HCT116 (cell line): ENCODE measurements around the gene DOCK1. TPM values are rescaled to one million over a fixed set of nuclear protein-coding genes. Genes with fewer than 3 reads are reported as not detected.

Experiments used
- ATAC-seq: fragments of 200-7000 bp; cut with Tn5 transposase; 2 replicates; pipeline ENCODE4 v1.9.1; 2020; ENCODE audit warnings: mild to moderate bottlenecking, moderate library complexity
- BruUV-seq: library from RNA; stranded (reverse); fragments of 400-500 nt; replicated peaks from 2 replicates; lab custom pipeline; 2021; lab: Mats Ljungman, UMichigan
- CTCF ChIA-PET: fragments of 300-600 bp; sonication (Branson Sonifier 250); formaldehyde crosslinking; loops from one replicate; lab custom pipeline; 2021; ENCODE audit warnings: antibody characterized with exemption; lab: Charles Lee
- POLR2A ChIA-PET: fragments of 300-600, 350-600 bp; sonication (Branson Sonifier 250); formaldehyde crosslinking; loops from one replicate; lab custom pipeline; 2021; ENCODE audit warnings: antibody characterized with exemption; lab: Charles Lee
- RAD21 ChIA-PET, 2 experiments: fragments of 300-600 bp; sonication (Branson Sonifier 250); formaldehyde crosslinking; loops; one replicate each; lab custom pipeline; 2023; ENCODE audit warnings: low total read pairs in 2 of 2; ENCODE audit not compliant: uncharacterized antibody in 2 of 2, unreplicated experiment in 2 of 2, low non-redundant PET in 1 of 2; lab: Charles Lee
- DNase-seq: peaks from one replicate; pipeline ENCODE4 v3.0.0-alpha.2; 2010; ENCODE audit warnings: low read depth, low spot score
- H2AFZ ChIP-seq: fragments of 200-600 bp; shearing (Covaris generic), sonication (generic); 2 replicates; pipeline ENCODE4 v1.6.1; 2017; ENCODE audit warnings: low read depth, mixed run types, mixed read lengths, antibody characterized with exemption, low read length; ENCODE audit not compliant: poor library complexity, severe bottlenecking
- H3K27ac ChIP-seq: 2 replicates; pipeline ENCODE4 v1.5.1; 2012; ENCODE audit warnings: low read depth, low read length
- H3K27me3 ChIP-seq: fragments of 200-600 bp; sonication (generic); 2 replicates; pipeline ENCODE4 v1.6.1; 2016; ENCODE audit warnings: mixed run types, low read length, mixed read lengths; ENCODE audit not compliant: insufficient read depth
- H3K36me3 ChIP-seq, 2 experiments: fragments of 200-500 bp in 1 of 2; fragments of 200-600 bp in 1 of 2; sonication (Bioruptor generic) in 1 of 2; sonication (generic) in 1 of 2; 2 replicates each; pipeline versions ENCODE4 v1.5.1 to v1.6.1; 2014 to 2016; ENCODE audit warnings: low read length in 2 of 2, inconsistent platforms in 1 of 2, mixed read lengths in 1 of 2, mixed run types in 1 of 2; ENCODE audit not compliant: insufficient read depth in 2 of 2, control insufficient read depth in 1 of 2
- H3K4me1 ChIP-seq, 2 experiments: fragments of 200-600 bp in 1 of 2; sonication (generic) in 1 of 2; 2 replicates each; pipeline versions ENCODE4 v1.5.1 to v1.6.1; 2012 to 2017; ENCODE audit warnings: low read length in 2 of 2, inconsistent platforms in 1 of 2, mild to moderate bottlenecking in 1 of 2, mixed read lengths in 1 of 2, mixed run types in 1 of 2, moderate library complexity in 1 of 2; ENCODE audit not compliant: insufficient read depth in 2 of 2, control insufficient read depth in 1 of 2
- H3K4me2 ChIP-seq: fragments of 200-600 bp; sonication (generic); 2 replicates; pipeline ENCODE4 v1.6.1; 2017; ENCODE audit warnings: mixed run types, low read length, mixed read lengths
- H3K4me3 ChIP-seq, 2 experiments: fragments of 200-600 bp in 1 of 2; sonication (generic) in 1 of 2; replicated peaks in 1 of 2; 2 replicates each; pipeline ENCODE4 v1.5.1; 2011 to 2016; ENCODE audit warnings: low read length in 2 of 2, control low read depth in 1 of 2, low read depth in 1 of 2, mild to moderate bottlenecking in 1 of 2, mixed read lengths in 1 of 2, mixed run types in 1 of 2
- H3K79me2 ChIP-seq: fragments of 200-600 bp; sonication (generic); 2 replicates; pipeline ENCODE4 v1.6.1; 2017; ENCODE audit warnings: mild to moderate bottlenecking, mixed run types, low read length, moderate library complexity, mixed read lengths; ENCODE audit not compliant: insufficient read depth
- H3K9ac ChIP-seq: fragments of 200-600 bp; sonication (generic); 2 replicates; pipeline ENCODE4 v1.6.1; 2016; ENCODE audit warnings: low read length, mixed read lengths
- H3K9me2 ChIP-seq: fragments of 200-600 bp; sonication (generic), shearing (Covaris generic); 2 replicates; pipeline ENCODE4 v1.6.1; 2017; ENCODE audit warnings: mixed run types, mild to moderate bottlenecking, moderate library complexity; ENCODE audit not compliant: insufficient read depth
- H3K9me3 ChIP-seq, 2 experiments: fragments of 200-500 bp in 1 of 2; fragments of 200-600 bp in 1 of 2; sonication (Bioruptor generic) in 1 of 2; sonication (generic) in 1 of 2; 2 replicates each; pipeline ENCODE4 v1.6.1; 2014 to 2017; ENCODE audit warnings: low read length in 2 of 2, mixed read lengths in 2 of 2, inconsistent platforms in 1 of 2, low read depth in 1 of 2, mild to moderate bottlenecking in 1 of 2, mixed run types in 1 of 2, moderate library complexity in 1 of 2; ENCODE audit not compliant: control insufficient read depth in 1 of 2, insufficient read depth in 1 of 2
- H4K20me1 ChIP-seq: fragments of 200-600 bp; sonication (generic), shearing (Covaris generic); 2 replicates; pipeline ENCODE4 v1.6.1; 2017; ENCODE audit warnings: mixed run types, mild to moderate bottlenecking, moderate library complexity; ENCODE audit not compliant: insufficient read depth
- ATF3 ChIP-seq: IDR thresholded peaks from 2 replicates; pipeline ENCODE4 v1.6.1; 2012
- CEBPB ChIP-seq: IDR thresholded peaks from 2 replicates; pipeline ENCODE4 v1.6.1; 2012; ENCODE audit warnings: low read depth
- CTCF ChIP-seq, 3 experiments: fragments of 200-600 bp in 1 of 3; sonication (generic) in 1 of 3; IDR thresholded peaks in 2 of 3; conservative IDR thresholded peaks in 1 of 3; 2 replicates each; pipeline ENCODE4 v1.5.1; 2012 to 2017; ENCODE audit warnings: low read depth in 2 of 3, low read length in 2 of 3, antibody characterized with exemption in 1 of 3, borderline replicate concordance in 1 of 3, control low read depth in 1 of 3, mild to moderate bottlenecking in 1 of 3, mixed read lengths in 1 of 3, mixed run types in 1 of 3, moderate library complexity in 1 of 3; ENCODE audit not compliant: insufficient read depth in 1 of 3
- EZH2phosphoT487 ChIP-seq: fragments of 200-600 bp; IDR thresholded peaks from 2 replicates; pipeline ENCODE4 v1.6.1; 2018; ENCODE audit warnings: antibody characterized with exemption, borderline replicate concordance
- JUND ChIP-seq: IDR thresholded peaks from 2 replicates; pipeline ENCODE4 v1.6.1; 2012
- POLR2AphosphoS5 ChIP-seq: IDR thresholded peaks from 2 replicates; pipeline ENCODE4 v1.6.1; 2011; ENCODE audit warnings: mild to moderate bottlenecking, low read depth, low read length, moderate library complexity
- REST ChIP-seq: IDR thresholded peaks from 2 replicates; pipeline ENCODE4 v1.6.1; 2012; ENCODE audit warnings: low read depth
- SRF ChIP-seq: IDR thresholded peaks from 2 replicates; pipeline ENCODE4 v1.6.1; 2012; ENCODE audit warnings: low read depth
- YY1 ChIP-seq: IDR thresholded peaks from 2 replicates; pipeline ENCODE4 v1.6.1; 2011; ENCODE audit warnings: low read length, low read depth, moderate library complexity, mild to moderate bottlenecking; ENCODE audit not compliant: insufficient replicate concordance; ENCODE audit errors: extremely low read depth
- ZFX ChIP-seq: fragments of 450-650 bp; IDR thresholded peaks from 2 replicates; pipeline ENCODE4 v1.6.1; 2017
- ZNF274 ChIP-seq: fragments of 200-500 bp; sonication (Bioruptor generic); IDR thresholded peaks from 2 replicates; pipeline ENCODE4 v1.6.1; 2014; ENCODE audit warnings: mild to moderate bottlenecking, low read depth, low read length, inconsistent platforms
- intact Hi-C: fragments of 100-400 bp; cut with micrococcal nuclease; formaldehyde crosslinking; loops from 2 replicates; pipeline ENCODE4 v1.10.0; 2022
- total RNA-seq: library from RNA; stranded (reverse); gene quantifications from one replicate; pipeline ENCODE4 v1.2.1, GENCODE V29; 2021; ENCODE audit not compliant: unreplicated experiment
- TF ChIP-seq, protein P1 (sequence below): IDR thresholded peaks from 2 replicates; pipeline ENCODE4 v1.6.1; 2012

DOCK1 gene
- total RNA-seq, 1 experiment from 2014 or later, result 46.5 TPM

- no peak for TF ChIP-seq CTCF (IDR thresholded peaks at IDR 0.05 in 2 of 3, conservative IDR thresholded peaks at IDR 0.05 in 1 of 3; ENCODE audit: borderline replicate concordance in 1 of 3, insufficient read depth in 1 of 3, low read depth in 2 of 3, low read length in 2 of 3)
These were observed 239.9 kb downstream of the DOCK1 start (continued) for GRCh38 chr10:127145173-127145572.

GRCh38 chr10:127146661-127147060 lies 241.4 kb downstream of the DOCK1 start:
- no peak for DNase-seq
- Histone ChIP-seq H2AFZ (no peak overlapping the region), H3K9me3 (no peaks in the 10 kb centered on the region), H3K4me2 (no peak overlapping the region), H3K79me2 (no peaks in the 10 kb centered on the region), H3K27ac (no peak overlapping the region), H3K36me3 (no peaks in the 10 kb centered on the region), H3K4me1 (peaks cover 32 to 66% of the 10 kb centered on the region in 2 experiments), H3K4me3 (no peak overlapping the region), H3K27me3 (no peaks in the 10 kb centered on the region), H4K20me1 (0 out of 2 replicates have a peak, but pooled peaks cover 4% of the 10 kb centered on the region), H3K9me2 (no peaks in the 10 kb centered on the region), H3K9ac (no peak overlapping the region)
- ATAC-seq, result no peak
- no TSS peak for BruUV-seq
- ChIA-PET CTCF (no interaction called here), POLR2A (no interaction called here), RAD21 (no interaction called here)
- intact Hi-C loops, result loop anchor here (10.0 kb wide), 1 partner anchor 242 kb away; the partner anchor contains the start of gene DOCK1
- TF ChIP-seq, protein P1, sequence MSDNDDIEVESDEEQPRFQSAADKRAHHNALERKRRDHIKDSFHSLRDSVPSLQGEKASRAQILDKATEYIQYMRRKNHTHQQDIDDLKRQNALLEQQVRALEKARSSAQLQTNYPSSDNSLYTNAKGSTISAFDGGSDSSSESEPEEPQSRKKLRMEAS, result no peak
- TF ChIP-seq CEBPB (no peak), SRF (no peak), ZFX (no peak), JUND (no peak), ATF3 (no peak), ZNF274 (no peak), POLR2AphosphoS5 (no peak), CTCF (IDR thresholded peaks at IDR 0.05 in 2 of 3, conservative IDR thresholded peaks at IDR 0.05 in 1 of 3; ENCODE audit: borderline replicate concordance in 1 of 3, insufficient read depth in 1 of 3, low read depth in 2 of 3, low read length in 2 of 3) (no peak), REST (no peak), YY1 (no peak), EZH2phosphoT487 (no peak)
